Fibroblast of lung (primary cell): ENCODE measurements around the gene OR56A1. TPM values are rescaled to one million over a fixed set of nuclear protein-coding genes. Genes with fewer than 3 reads are reported as not detected.

Experiments used
- DNase-seq, 2 donors: peaks; one replicate each; pipeline versions ENCODE4 v3.0.0 to v3.0.0-alpha.2; 2010; ENCODE audit warnings: low read depth in 2 of 2
- H2AFZ ChIP-seq: 2 replicates; pipeline ENCODE4 v1.5.1; 2012; ENCODE audit warnings: low read length, control low read depth, inconsistent platforms
- H3K27ac ChIP-seq: 2 replicates; pipeline ENCODE4 v1.5.1; 2011; ENCODE audit warnings: low read length, control low read depth; ENCODE audit not compliant: insufficient read depth
- H3K27me3 ChIP-seq: 2 replicates; pipeline ENCODE4 v1.5.1; 2011; ENCODE audit warnings: mild to moderate bottlenecking, low read length; ENCODE audit not compliant: control insufficient read depth, insufficient read depth
- H3K36me3 ChIP-seq: 2 replicates; pipeline ENCODE4 v1.5.1; 2011; ENCODE audit warnings: low read length; ENCODE audit not compliant: control insufficient read depth, insufficient read depth
- H3K4me1 ChIP-seq: 2 replicates; pipeline ENCODE4 v1.5.1; 2011; ENCODE audit warnings: low read length; ENCODE audit not compliant: control insufficient read depth, insufficient read depth; ENCODE audit errors: extremely low read depth
- H3K4me2 ChIP-seq: 2 replicates; pipeline ENCODE4 v1.5.1; 2011; ENCODE audit warnings: low read length, control low read depth; ENCODE audit not compliant: insufficient read depth; ENCODE audit errors: extremely low read depth
- H3K4me3 ChIP-seq, 4 experiments: fragments of 200-600 bp in 1 of 4; sonication (generic) in 1 of 4; replicated peaks in 1 of 4; 2 replicates each; pipeline ENCODE4 v1.5.1; 2011 to 2016; ENCODE audit warnings: low read length in 4 of 4, low read depth in 3 of 4, mild to moderate bottlenecking in 3 of 4, control low read depth in 2 of 4, inconsistent platforms in 1 of 4, mixed read lengths in 1 of 4; ENCODE audit not compliant: insufficient read depth in 1 of 4; ENCODE audit errors: control extremely low read depth in 1 of 4
- H3K79me2 ChIP-seq: 2 replicates; pipeline ENCODE4 v1.5.1; 2012; ENCODE audit warnings: mild to moderate bottlenecking, low read length, inconsistent platforms; ENCODE audit not compliant: control insufficient read depth, insufficient read depth
- H3K9ac ChIP-seq: 2 replicates; pipeline ENCODE4 v1.5.1; 2011; ENCODE audit warnings: mild to moderate bottlenecking, low read length, control low read depth; ENCODE audit not compliant: insufficient read depth
- H3K9me3 ChIP-seq: 2 replicates; pipeline ENCODE4 v1.5.1; 2012; ENCODE audit warnings: low read depth, low read length; ENCODE audit not compliant: control insufficient read depth, insufficient read depth
- H4K20me1 ChIP-seq: 2 replicates; pipeline ENCODE4 v1.5.1; 2011; ENCODE audit warnings: low read length; ENCODE audit not compliant: control insufficient read depth, insufficient read depth; ENCODE audit errors: extremely low read depth
- EZH2 ChIP-seq: IDR thresholded peaks from 2 replicates; pipeline ENCODE4 v1.5.1; 2012; ENCODE audit warnings: low read length, control low read depth, mild to moderate bottlenecking; ENCODE audit errors: missing control alignments
- polyA plus RNA-seq, 2 donors: library from polyadenylated mRNA; depleted of rRNA in 1 of 2; stranded (reverse) in 1 of 2; unstranded in 1 of 2; fragments of >200 nt; gene quantifications; 2 replicates each; pipeline ENCODE4 v1.2.1, GENCODE V29; 2011 to 2012; ENCODE audit warnings: missing spikeins in 1 of 2
- total RNA-seq: library from RNA; depleted of rRNA; stranded (reverse); fragments of >200 nt; gene quantifications from 2 replicates; pipeline ENCODE4 v1.2.1, GENCODE V29; 2014
- TF ChIP-seq, protein P1 (sequence below), 2 donors: IDR thresholded peaks in 1 of 2; conservative IDR thresholded peaks in 1 of 2; 1 replicate in 1 of 2; 2 replicates in 1 of 2; pipeline ENCODE4 v1.5.1; 2011 to 2012; ENCODE audit warnings: low read length in 2 of 2, control low read depth in 1 of 2, inconsistent platforms in 1 of 2, low read depth in 1 of 2, mild to moderate bottlenecking in 1 of 2

OR56A1 gene
- total and polyA plus RNA-seq, 2 donors (not counting 1 experiment from before 2014, with no cell fraction given) = not detected

DNA sequence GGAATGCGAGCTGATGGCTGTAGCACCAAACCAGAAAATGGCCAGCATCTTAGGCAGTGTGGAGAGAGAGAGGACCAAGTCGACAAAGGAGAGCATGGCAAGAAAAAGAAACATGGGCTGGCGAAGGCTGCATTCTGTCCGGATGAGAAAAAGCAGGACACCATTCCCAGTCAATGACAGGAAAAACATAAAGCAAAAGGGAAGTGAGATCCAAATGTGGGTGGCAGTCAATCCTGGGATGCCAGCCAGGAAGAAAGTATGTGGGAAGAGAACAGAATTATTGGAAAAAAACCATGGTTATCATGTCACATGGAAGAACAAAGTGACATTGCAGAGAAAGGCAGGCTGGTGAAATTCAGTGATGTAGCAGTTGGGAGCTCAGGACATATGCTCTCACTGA lies 36.9 kb upstream of the OR56A1 start:
- DNase-seq = no peak
- Histone ChIP-seq H2AFZ (no peak overlapping the region), H3K27ac (no peak overlapping the region), H3K9me3 (no peaks in the 10 kb centered on the region), H4K20me1 (no peaks in the 10 kb centered on the region), H3K4me2 (no peak overlapping the region), H3K27me3 (no peaks in the 10 kb centered on the region), H3K4me1 (no peaks in the 10 kb centered on the region), H3K36me3 (no peaks in the 10 kb centered on the region), H3K9ac (no peak overlapping the region), H3K79me2 (no peaks in the 10 kb centered on the region), H3K4me3 (no peak overlapping the region)
- TF ChIP-seq EZH2 = no peak
- TF ChIP-seq, protein P1, sequence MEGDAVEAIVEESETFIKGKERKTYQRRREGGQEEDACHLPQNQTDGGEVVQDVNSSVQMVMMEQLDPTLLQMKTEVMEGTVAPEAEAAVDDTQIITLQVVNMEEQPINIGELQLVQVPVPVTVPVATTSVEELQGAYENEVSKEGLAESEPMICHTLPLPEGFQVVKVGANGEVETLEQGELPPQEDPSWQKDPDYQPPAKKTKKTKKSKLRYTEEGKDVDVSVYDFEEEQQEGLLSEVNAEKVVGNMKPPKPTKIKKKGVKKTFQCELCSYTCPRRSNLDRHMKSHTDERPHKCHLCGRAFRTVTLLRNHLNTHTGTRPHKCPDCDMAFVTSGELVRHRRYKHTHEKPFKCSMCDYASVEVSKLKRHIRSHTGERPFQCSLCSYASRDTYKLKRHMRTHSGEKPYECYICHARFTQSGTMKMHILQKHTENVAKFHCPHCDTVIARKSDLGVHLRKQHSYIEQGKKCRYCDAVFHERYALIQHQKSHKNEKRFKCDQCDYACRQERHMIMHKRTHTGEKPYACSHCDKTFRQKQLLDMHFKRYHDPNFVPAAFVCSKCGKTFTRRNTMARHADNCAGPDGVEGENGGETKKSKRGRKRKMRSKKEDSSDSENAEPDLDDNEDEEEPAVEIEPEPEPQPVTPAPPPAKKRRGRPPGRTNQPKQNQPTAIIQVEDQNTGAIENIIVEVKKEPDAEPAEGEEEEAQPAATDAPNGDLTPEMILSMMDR (conservative IDR thresholded peaks at IDR 0.05 in 1 of 2, IDR thresholded peaks at IDR 0.05 in 1 of 2; ENCODE audit: low read depth in 1 of 2, low read length in 2 of 2) = no peak

DNA sequence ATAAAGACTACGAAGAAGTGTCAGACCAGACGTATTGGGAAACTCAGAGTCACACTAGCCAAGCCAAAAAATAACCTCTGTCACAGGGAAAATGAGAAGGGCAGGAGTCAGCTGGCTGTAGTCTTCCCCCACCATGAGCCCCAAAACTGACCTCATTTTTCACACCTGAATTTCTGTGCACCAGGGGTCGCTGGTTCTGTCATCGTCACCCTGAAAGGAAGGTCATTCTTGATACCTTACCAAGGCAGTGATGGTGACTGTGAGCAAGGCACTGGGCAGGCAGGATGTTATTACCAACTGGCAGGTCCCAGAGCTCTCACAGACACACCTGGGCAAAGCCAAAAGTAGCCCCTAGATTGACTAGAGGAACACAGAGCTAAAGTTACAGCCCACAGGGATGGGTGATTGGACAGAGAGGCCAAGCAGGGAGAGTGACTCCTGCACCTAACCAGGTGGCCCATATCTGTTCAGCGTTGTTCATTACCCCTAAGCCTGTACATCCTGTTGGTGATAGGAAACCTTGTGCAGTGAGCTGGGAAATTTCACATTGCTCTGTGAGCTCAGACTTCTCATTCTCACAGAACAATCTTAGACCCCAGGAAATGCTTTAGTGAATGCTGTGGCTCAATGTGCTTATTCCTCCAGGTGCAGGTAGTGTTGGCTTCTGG lies 32.3 kb upstream of the OR56A1 start:
- no peak overlapping the region for H3K27ac ChIP-seq
- TF ChIP-seq EZH2 = no peak
- TF ChIP-seq, protein P1 (conservative IDR thresholded peaks at IDR 0.05 in 1 of 2, IDR thresholded peaks at IDR 0.05 in 1 of 2; ENCODE audit: low read depth in 1 of 2, low read length in 2 of 2) = no peak
- no peak overlapping the region for H2AFZ ChIP-seq
- no peaks in the 10 kb centered on the region for H4K20me1 ChIP-seq
- no peak overlapping the region for H3K4me2 ChIP-seq
- H3K9ac ChIP-seq = no peak overlapping the region
- H3K4me3 ChIP-seq = no peak overlapping the region
- DNase-seq = no peak
- no peaks in the 10 kb centered on the region for H3K36me3 ChIP-seq
- H3K9me3 ChIP-seq = no peaks in the 10 kb centered on the region
- H3K4me1 ChIP-seq = no peaks in the 10 kb centered on the region
- no peaks in the 10 kb centered on the region for H3K27me3 ChIP-seq
- H3K79me2 ChIP-seq = no peaks in the 10 kb centered on the region

DNA sequence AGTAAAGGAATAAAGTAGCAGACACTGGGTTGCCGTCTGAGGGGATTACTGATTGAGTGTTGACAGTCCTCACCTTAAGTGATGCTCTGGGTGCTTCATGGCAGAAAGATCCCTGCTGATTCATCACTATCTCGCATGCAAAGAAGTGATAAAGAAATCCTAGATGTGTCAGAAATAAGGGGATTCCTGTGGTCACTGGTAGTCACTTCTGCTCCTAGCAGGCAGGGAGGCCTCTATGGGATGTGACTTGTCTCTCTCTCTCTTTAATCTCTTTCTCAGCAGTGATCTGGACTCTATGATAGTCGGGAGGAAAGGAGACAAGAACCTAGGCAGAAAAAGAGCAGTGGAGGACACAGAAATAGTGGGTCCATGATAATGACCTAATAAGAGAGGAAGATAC lies 30.9 kb upstream of the OR56A1 start:
- no peak overlapping the region for H3K4me3 ChIP-seq
- H3K4me2 ChIP-seq = no peak overlapping the region
- H3K4me1 ChIP-seq = no peaks in the 10 kb centered on the region
- H2AFZ ChIP-seq = no peak overlapping the region
- no peaks in the 10 kb centered on the region for H3K27me3 ChIP-seq
- no peaks in the 10 kb centered on the region for H4K20me1 ChIP-seq
- TF ChIP-seq, protein P1 (conservative IDR thresholded peaks at IDR 0.05 in 1 of 2, IDR thresholded peaks at IDR 0.05 in 1 of 2; ENCODE audit: low read depth in 1 of 2, low read length in 2 of 2) = no peak
- TF ChIP-seq EZH2 = no peak
- no peak for DNase-seq
- no peaks in the 10 kb centered on the region for H3K9me3 ChIP-seq
- no peaks in the 10 kb centered on the region for H3K36me3 ChIP-seq
- no peak overlapping the region for H3K27ac ChIP-seq
- H3K9ac ChIP-seq = no peak overlapping the region
- H3K79me2 ChIP-seq = no peaks in the 10 kb centered on the region
